ENCODE data around the gene PRIMA1. TPM values are rescaled to one million over a fixed set of nuclear protein-coding genes. Genes with fewer than 3 reads are reported as not detected.

Gene PRIMA1
- total RNA-seq, 1 experiment from 2014 or later: not detected

DNA sequence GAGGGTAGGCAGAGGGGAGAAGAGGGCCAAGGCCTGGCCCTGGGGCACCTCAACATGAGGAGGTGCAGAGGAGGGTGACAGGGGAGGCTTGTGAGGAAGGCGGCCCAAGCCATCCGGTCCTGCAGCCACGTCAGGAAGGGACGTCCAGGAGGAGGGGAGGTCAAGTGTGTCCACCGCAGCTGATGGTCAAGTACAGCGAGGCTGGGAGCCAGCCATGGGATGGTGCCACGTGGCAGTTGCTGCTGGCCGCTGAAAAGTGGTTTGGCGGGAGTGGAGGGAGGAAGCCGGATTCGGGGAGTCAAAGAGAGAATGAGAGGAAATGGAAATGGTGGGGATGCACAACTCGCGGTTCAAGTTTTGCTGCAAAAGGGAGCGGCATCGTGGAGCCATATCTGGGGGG, 41.2 kb downstream of the PRIMA1 start:
- peaks cover 62% of the 10 kb centered on the region for H3K27me3 Mint-ChIP-seq (ENCODE audit: unreplicated experiment)
- no peak overlapping the region for H3K4me3 Mint-ChIP-seq (ENCODE audit: low read depth, unreplicated experiment)
- no peak overlapping the region for H3K27ac Mint-ChIP-seq (ENCODE audit: unreplicated experiment)
- no peaks in the 10 kb centered on the region for H3K9me3 Mint-ChIP-seq (ENCODE audit: low read depth, unreplicated experiment)
- CTCF ChIA-PET: no interaction called here
- DNase-seq: no peak
- no TSS peak for BruUV-seq (replicated peaks)
- TF ChIP-seq CTCF (IDR thresholded peaks at IDR 0.05; ENCODE audit: unreplicated experiment): no peak
- H3K4me1 Mint-ChIP-seq (ENCODE audit: low read depth, unreplicated experiment): no peaks in the 10 kb centered on the region
- intact Hi-C loops (cut with micrococcal nuclease; ENCODE audit: unreplicated experiment): no loop called here
- H3K36me3 Mint-ChIP-seq (ENCODE audit: insufficient read depth, unreplicated experiment): no peaks in the 10 kb centered on the region

DNA sequence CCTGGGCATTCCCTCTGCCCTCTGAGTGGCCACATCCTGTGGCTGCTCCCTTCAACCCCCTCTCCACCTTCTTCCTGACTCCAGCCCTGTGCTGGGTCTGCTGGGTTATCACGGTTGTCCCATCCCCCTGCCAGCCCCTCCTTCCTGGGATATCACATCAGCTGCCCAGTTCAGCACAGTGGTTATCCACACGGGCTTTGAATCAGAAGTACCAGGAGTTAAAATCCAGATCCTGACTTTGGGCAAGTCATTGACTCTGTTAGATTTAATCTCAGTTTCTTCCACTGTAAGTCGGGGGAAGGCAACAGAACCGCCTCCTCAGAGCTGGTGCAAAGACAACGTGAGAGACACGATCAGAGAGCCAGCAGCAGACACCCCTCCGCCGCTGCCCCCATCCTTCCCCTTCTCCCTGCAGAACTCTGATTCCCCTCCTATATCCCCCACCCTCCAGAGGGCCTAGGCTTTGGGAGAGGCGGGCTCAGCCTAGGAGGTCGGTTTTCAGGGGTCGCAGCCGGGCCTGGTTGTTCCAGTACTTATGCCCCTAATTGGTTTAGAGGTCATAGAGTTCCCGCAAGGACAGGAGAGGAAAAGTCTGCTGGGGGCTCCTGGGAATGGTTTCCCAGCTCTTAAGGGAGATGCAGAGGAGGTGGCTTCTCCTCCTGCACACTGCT, 42.5 kb downstream of the PRIMA1 start:
- no peaks in the 10 kb centered on the region for H3K4me1 Mint-ChIP-seq (ENCODE audit: low read depth, unreplicated experiment)
- no TSS peak for BruUV-seq (replicated peaks)
- intact Hi-C loops (cut with micrococcal nuclease; ENCODE audit: unreplicated experiment): no loop called here
- no peaks in the 10 kb centered on the region for H3K9me3 Mint-ChIP-seq (ENCODE audit: low read depth, unreplicated experiment)
- DNase-seq: no peak
- CTCF ChIA-PET: no interaction called here
- no peaks in the 10 kb centered on the region for H3K36me3 Mint-ChIP-seq (ENCODE audit: insufficient read depth, unreplicated experiment)
- no peak overlapping the region for H3K27ac Mint-ChIP-seq (ENCODE audit: unreplicated experiment)
- TF ChIP-seq CTCF (IDR thresholded peaks at IDR 0.05; ENCODE audit: unreplicated experiment): no peak
- peaks cover 76% of the 10 kb centered on the region for H3K27me3 Mint-ChIP-seq (ENCODE audit: unreplicated experiment)
- no peak overlapping the region for H3K4me3 Mint-ChIP-seq (ENCODE audit: low read depth, unreplicated experiment)

- Mint-ChIP-seq H3K4me1 (ENCODE audit: low read depth, unreplicated experiment) (no peaks in the 10 kb centered on the region), H3K36me3 (ENCODE audit: insufficient read depth, unreplicated experiment) (no peaks in the 10 kb centered on the region), H3K27me3 (ENCODE audit: unreplicated experiment) (peaks cover 79% of the 10 kb centered on the region), H3K4me3 (ENCODE audit: low read depth, unreplicated experiment) (no peak overlapping the region), H3K27ac (ENCODE audit: unreplicated experiment) (no peak overlapping the region), H3K9me3 (ENCODE audit: low read depth, unreplicated experiment) (no peaks in the 10 kb centered on the region)
- BruUV-seq (replicated peaks): no TSS peak
- CTCF ChIA-PET: no interaction called here
- TF ChIP-seq CTCF (IDR thresholded peaks at IDR 0.05; ENCODE audit: unreplicated experiment): no peak
- no peak for DNase-seq
- intact Hi-C loops (cut with micrococcal nuclease; ENCODE audit: unreplicated experiment): no loop called here
Observed at GRCh38 chr14:93744876-93745275, 43.4 kb downstream of the PRIMA1 start.

- DNase-seq: no peak
- Mint-ChIP-seq H3K36me3 (ENCODE audit: insufficient read depth, unreplicated experiment) (no peaks in the 10 kb centered on the region), H3K9me3 (ENCODE audit: low read depth, unreplicated experiment) (no peaks in the 10 kb centered on the region), H3K4me1 (ENCODE audit: low read depth, unreplicated experiment) (no peaks in the 10 kb centered on the region), H3K27me3 (ENCODE audit: unreplicated experiment) (peaks cover 79% of the 10 kb centered on the region), H3K27ac (ENCODE audit: unreplicated experiment) (no peak overlapping the region), H3K4me3 (ENCODE audit: low read depth, unreplicated experiment) (no peak overlapping the region)
- CTCF ChIA-PET: no interaction called here
- intact Hi-C loops (cut with micrococcal nuclease; ENCODE audit: unreplicated experiment): no loop called here
- no peak for TF ChIP-seq CTCF (IDR thresholded peaks at IDR 0.05; ENCODE audit: unreplicated experiment)
- BruUV-seq (replicated peaks): no TSS peak
Observed at GRCh38 chr14:93744176-93744575, 44.1 kb downstream of the PRIMA1 start.

Data from Calu3 (cell line).